H1 (cell line): ENCODE measurements around the gene GRIK4. TPM values are rescaled to one million over a fixed set of nuclear protein-coding genes. Genes with fewer than 3 reads are reported as not detected.
A peak's percentile ranks its signal among the peaks of the same experiment; 100 is the strongest.

Source experiments
- CTCF ChIA-PET: fragments of 300-600 bp; sonication (Branson Sonifier 250); formaldehyde crosslinking; loops from one replicate; lab custom pipeline; 2021; ENCODE audit not compliant: partially characterized antibody; lab: Charles Lee
- POLR2A ChIA-PET: fragments of 300-600 bp; sonication (Branson Sonifier 250); formaldehyde crosslinking; loops from one replicate; lab custom pipeline; 2021; ENCODE audit warnings: inconsistent platforms; ENCODE audit not compliant: partially characterized antibody; lab: Charles Lee
- DNase-seq, 2 experiments: peaks; one replicate each; pipeline versions ENCODE4 v3.0.0 to v3.0.0-alpha.2; 2010 to 2022; ENCODE audit warnings: low spot score in 2 of 2, low read depth in 1 of 2, mixed read lengths in 1 of 2
- FAIRE-seq: peaks from 2 replicates; lab custom pipeline; 2011; peaks lifted over from hg19 to GRCh38; lab: Jason Lieb, UNC
- H2AFZ ChIP-seq: 2 replicates; pipeline ENCODE4 v1.8.1; 2012; ENCODE audit warnings: low read length, inconsistent platforms
- H2AK5ac ChIP-seq: 2 replicates; pipeline ENCODE4 v1.6.1; 2013; ENCODE audit warnings: low read depth, low read length
- H2BK120ac ChIP-seq: replicated peaks from 2 replicates; pipeline ENCODE3; 2013; ENCODE audit warnings: low read depth, low read length, inconsistent platforms
- H2BK12ac ChIP-seq: 2 replicates; pipeline ENCODE4 v1.6.1; 2013; ENCODE audit warnings: low read depth, low read length
- H2BK15ac ChIP-seq: 2 replicates; pipeline ENCODE4 v1.6.1; 2013; ENCODE audit warnings: low read length
- H2BK20ac ChIP-seq: 2 replicates; pipeline ENCODE4 v1.6.1; 2013; ENCODE audit warnings: low read length
- H2BK5ac ChIP-seq: 2 replicates; pipeline ENCODE4 v1.6.1; 2013; ENCODE audit warnings: low read depth, low read length
- H3K14ac ChIP-seq: 2 replicates; pipeline ENCODE4 v1.6.1; 2013; ENCODE audit warnings: inconsistent platforms; ENCODE audit not compliant: insufficient read length
- H3K18ac ChIP-seq: 2 replicates; pipeline ENCODE4 v1.6.1; 2013; ENCODE audit warnings: low read length; ENCODE audit errors: extremely low read depth
- H3K23ac ChIP-seq: 2 replicates; pipeline ENCODE4 v1.6.1; 2013; ENCODE audit warnings: inconsistent platforms; ENCODE audit not compliant: insufficient read length
- H3K23me2 ChIP-seq: 2 replicates; pipeline ENCODE4 v1.6.1; 2013; ENCODE audit warnings: low read depth, low read length
- H3K27ac ChIP-seq: 2 replicates; pipeline ENCODE4 v1.6.1; 2011; ENCODE audit warnings: low read depth, low read length, inconsistent platforms
- H3K27me3 ChIP-seq, 4 experiments: replicated peaks in 1 of 4; 1 replicate in 1 of 4; 2 replicates in 3 of 4; pipeline versions ENCODE4 v1.6.1 to v1.8.1; 2011 to 2013; ENCODE audit warnings: low read length in 3 of 4, mild to moderate bottlenecking in 3 of 4, inconsistent platforms in 2 of 4, mixed read lengths in 2 of 4, moderate library complexity in 1 of 4; ENCODE audit not compliant: control insufficient read depth in 3 of 4, insufficient read depth in 3 of 4; ENCODE audit errors: extremely low read depth in 1 of 4
- H3K36me3 ChIP-seq, 4 experiments: 2 replicates each; pipeline versions ENCODE4 v1.6.1 to v1.8.1; 2011 to 2013; ENCODE audit warnings: mild to moderate bottlenecking in 4 of 4, low read length in 3 of 4, moderate library complexity in 2 of 4, control low read depth in 1 of 4, inconsistent platforms in 1 of 4; ENCODE audit not compliant: insufficient read depth in 4 of 4, control insufficient read depth in 2 of 4
- H3K4ac ChIP-seq: replicated peaks from 2 replicates; pipeline ENCODE3; 2013; ENCODE audit warnings: low read length, low read depth, mixed read lengths, inconsistent platforms; ENCODE audit not compliant: insufficient read length
- H3K4me1 ChIP-seq, 4 experiments: replicated peaks in 1 of 4; 1 replicate in 1 of 4; 2 replicates in 3 of 4; pipeline versions ENCODE4 v1.6.1 to v1.8.1; 2011 to 2013; ENCODE audit warnings: low read length in 3 of 4, inconsistent platforms in 2 of 4, mixed read lengths in 1 of 4; ENCODE audit not compliant: insufficient read depth in 4 of 4, control insufficient read depth in 3 of 4
- H3K4me2 ChIP-seq, 2 experiments: 2 replicates each; pipeline versions ENCODE4 v1.6.1 to v1.8.1; 2011 to 2013; ENCODE audit warnings: low read depth in 2 of 2, low read length in 2 of 2, control low read depth in 1 of 2, inconsistent platforms in 1 of 2, mild to moderate bottlenecking in 1 of 2; ENCODE audit not compliant: insufficient read depth in 1 of 2
- H3K4me3 ChIP-seq, 4 experiments: fragments of 200-600, 300-600 bp in 1 of 4; sonication (generic), shearing (Covaris generic), sonication (Bioruptor Twin) in 1 of 4; 2 replicates each; pipeline versions ENCODE4 v1.5.1 to v1.8.1; 2011 to 2016; ENCODE audit warnings: low read length in 4 of 4, low read depth in 3 of 4, control low read depth in 2 of 4, inconsistent platforms in 2 of 4, mild to moderate bottlenecking in 2 of 4, mixed read lengths in 1 of 4, moderate library complexity in 1 of 4; ENCODE audit not compliant: insufficient read depth in 2 of 4; ENCODE audit errors: extremely low read depth in 1 of 4
- H3K56ac ChIP-seq: replicated peaks from 2 replicates; pipeline ENCODE3; 2013; ENCODE audit warnings: low read depth, mild to moderate bottlenecking, mixed read lengths, low read length, inconsistent platforms; ENCODE audit not compliant: insufficient read length
- H3K79me1 ChIP-seq: 2 replicates; pipeline ENCODE4 v1.6.1; 2013; ENCODE audit warnings: low read depth, low read length, control low read depth
- H3K79me2 ChIP-seq, 2 experiments: 2 replicates each; pipeline versions ENCODE4 v1.6.1 to v1.8.1; 2012 to 2013; ENCODE audit warnings: low read length in 2 of 2, mild to moderate bottlenecking in 2 of 2, inconsistent platforms in 1 of 2; ENCODE audit not compliant: insufficient read depth in 2 of 2, control insufficient read depth in 1 of 2
- H3K9ac ChIP-seq, 4 experiments: replicated peaks in 1 of 4; 1 replicate in 1 of 4; 2 replicates in 3 of 4; pipeline versions ENCODE4 v1.6.1 to v1.8.1; 2011 to 2013; ENCODE audit warnings: low read depth in 3 of 4, low read length in 3 of 4, control low read depth in 2 of 4, mild to moderate bottlenecking in 2 of 4, moderate library complexity in 2 of 4, inconsistent platforms in 1 of 4; ENCODE audit errors: extremely low read depth in 1 of 4
- H3K9me3 ChIP-seq, 2 experiments: 2 replicates each; pipeline versions ENCODE4 v1.6.1 to v1.8.1; 2012 to 2013; ENCODE audit warnings: mild to moderate bottlenecking in 2 of 2, moderate library complexity in 2 of 2, control low read depth in 1 of 2, inconsistent platforms in 1 of 2, low read depth in 1 of 2, low read length in 1 of 2, mixed read lengths in 1 of 2; ENCODE audit not compliant: insufficient read depth in 2 of 2
- H4K20me1 ChIP-seq, 2 experiments: replicated peaks in 1 of 2; 2 replicates each; pipeline versions ENCODE3 to v1.8.1; 2011 to 2013; ENCODE audit warnings: inconsistent platforms in 2 of 2, low read length in 2 of 2, mild to moderate bottlenecking in 1 of 2; ENCODE audit not compliant: insufficient read depth in 2 of 2, control insufficient read depth in 1 of 2
- H4K5ac ChIP-seq: 2 replicates; pipeline ENCODE4 v1.6.1; 2013; ENCODE audit warnings: low read length, low read depth, mixed read lengths, inconsistent platforms; ENCODE audit not compliant: insufficient read length
- H4K8ac ChIP-seq: 2 replicates; pipeline ENCODE4 v1.8.0; 2013; ENCODE audit warnings: mild to moderate bottlenecking, moderate library complexity, low read length, inconsistent platforms; ENCODE audit not compliant: insufficient read depth; ENCODE audit errors: extremely low read depth
- H4K91ac ChIP-seq: replicated peaks from 2 replicates; pipeline ENCODE3; 2013; ENCODE audit warnings: low read length, mixed read lengths, inconsistent platforms; ENCODE audit not compliant: insufficient read length
- KDM1A ChIP-seq: fragments of 200-600, 300-600 bp; sonication (generic); IDR thresholded peaks from 2 replicates; pipeline ENCODE4 v1.7.1; 2016; ENCODE audit warnings: mild to moderate bottlenecking, low read length, borderline replicate concordance
- TAF7 ChIP-seq: optimal IDR thresholded peaks from 2 replicates; pipeline ENCODE3; 2011; ENCODE audit warnings: low read depth, mild to moderate bottlenecking, inconsistent platforms, low read length, moderate library complexity, borderline replicate concordance
- WGBS, 2 experiments: shearing (Covaris generic) in 1 of 2; methylation state at CpG; one replicate each; pipeline versions ENCODE4 v1.1.6 to v1.1.7; 2013 to 2015; ENCODE audit warnings: low lambda C conversion rate in 2 of 2, mixed read lengths in 2 of 2, inconsistent platforms in 1 of 2, low coverage in 1 of 2, missing lambda C conversion rate in 1 of 2; ENCODE audit not compliant: insufficient replicate concordance in 2 of 2, insufficient coverage in 1 of 2, insufficient read length in 1 of 2; ENCODE audit errors: extremely low coverage in 1 of 2, missing lambda C conversion rate in 1 of 2; 5-methylcytosine and 5-hydroxymethylcytosine counted together
- polyA plus RNA-seq, 7 experiments: library from polyadenylated mRNA; depleted of rRNA in 3 of 7; stranded (reverse) in 5 of 7; unstranded in 2 of 7; fragments of >200 nt in 5 of 7; fragments of 200-250 nt in 2 of 7; gene quantifications; 1 replicate in 5 of 7; 2 replicates in 1 of 7; 4 replicates in 1 of 7; pipeline versions ENCODE4 v1.2.1 to v1.2.3, GENCODE V29; 2011 to 2013; ENCODE audit warnings: missing spikeins in 2 of 7, mixed read lengths in 2 of 7
- total RNA-seq: library from RNA; stranded (reverse); fragmentation: NEBNext Ultra II Directional; extraction: Animal tissue kit (Norgen Biotek cat#: 25700); gene quantifications from 2 replicates; pipeline ENCODE4 v1.2.1, GENCODE V29; 2021

GRIK4 gene
- total and polyA plus RNA-seq, 2 of the 8 experiments (the other 6 are each of a cell fraction or from before 2014, with no cell fraction given), result 1.2 to 2.9 TPM

- Histone ChIP-seq H3K23ac (no peak overlapping the region), H3K79me1 (no peaks in the 10 kb centered on the region), H4K8ac (no peak overlapping the region), H3K4me2 (no peak overlapping the region), H3K4ac (no peak overlapping the region), H3K14ac (no peak overlapping the region), H4K91ac (no peak overlapping the region), H3K23me2 (no peaks in the 10 kb centered on the region; the same call in 1 of the 2 replicates), H2BK12ac (no peak overlapping the region), H4K5ac (no peak overlapping the region), H2BK5ac (no peak overlapping the region), H2AFZ (no peak overlapping the region), H3K36me3 (no peaks in the 10 kb centered on the region), H2BK20ac (no peak overlapping the region), H3K4me3 (no peak overlapping the region), H2BK15ac (no peak overlapping the region), H2BK120ac (no peak overlapping the region), H3K9me3 (no peaks in the 10 kb centered on the region), H3K4me1 (no peaks in the 10 kb centered on the region), H2AK5ac (no peak overlapping the region), H3K56ac (no peak overlapping the region), H3K18ac (no peak overlapping the region), H3K79me2 (no peaks in the 10 kb centered on the region), H3K27ac (no peak overlapping the region), H3K27me3 (no peaks in the 10 kb centered on the region; a peak in 1 of 7 replicates), H3K9ac (no peak overlapping the region), H4K20me1 (no peaks in the 10 kb centered on the region)
- FAIRE-seq, result no peak
- DNase-seq, result no peak
- CTCF ChIA-PET, result interaction anchor here (0.7 to 10.7 kb wide), 37 partner anchors 11 to 1594 kb away, joined by 3 to 158 read pairs (median 4); no protein-coding TSS in a partner anchor
- 88% methylated on average over 2 of the region's 2 CpGs; no CpG with 5 or more reads in 1 of the 2 experiments for WGBS, 2 experiments
- POLR2A ChIA-PET, result no interaction called here
- TF ChIP-seq TAF7 (no peak), KDM1A (0 out of 2 replicates have a peak, but pooled peaks have one; percentile 55)
Measured at GRCh38 chr11:120912915-120913314, 401.4 kb downstream of the GRIK4 start.
